HG03520 (cell line): ENCODE measurements around the gene HRH2.
"Not testable (repeated sequence)": the region's sequence is repeated elsewhere in the genome, so short reads cannot be mapped to it uniquely, and the experiment has no call there.

ENCODE experiments used
- ATAC-seq: cut with Tn5 transposase; IDR thresholded peaks from one replicate; pipeline ENCODE4 v1.9.1; 2021; ENCODE audit warnings: mild to moderate bottlenecking, moderate library complexity; ENCODE audit not compliant: unreplicated experiment

HRH2 gene

GRCh38 chr5:175642998-175643397 is 14.9 kb upstream of the HRH2 start:
- ATAC-seq: no peak

DNA sequence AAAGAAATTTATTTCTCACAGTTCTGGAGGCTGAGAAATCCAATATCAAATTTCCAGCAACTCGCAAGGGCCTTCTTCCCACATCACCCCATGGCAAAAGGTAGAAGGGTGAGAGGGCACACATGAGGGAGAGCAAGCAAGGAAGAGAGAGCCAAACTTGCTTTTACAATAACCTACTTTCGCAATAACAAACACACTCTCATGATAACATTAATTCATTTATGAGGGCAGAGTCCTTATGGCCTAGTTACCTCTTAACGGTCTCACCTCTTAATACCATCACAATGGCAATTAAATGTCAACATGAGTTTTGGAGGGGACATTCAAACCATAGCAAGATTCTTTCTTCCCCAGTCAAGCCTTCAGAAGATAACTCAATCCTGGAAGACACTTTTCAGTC is 11.6 kb upstream of the HRH2 start:
- ATAC-seq: no peak

GRCh38 chr5:175649967-175650366 is 7.9 kb upstream of the HRH2 start:
- no peak for ATAC-seq

- ATAC-seq: not testable (repeated sequence)
Observed at GRCh38 chr5:175650430-175651205, 7.3 kb upstream of the HRH2 start.

DNA sequence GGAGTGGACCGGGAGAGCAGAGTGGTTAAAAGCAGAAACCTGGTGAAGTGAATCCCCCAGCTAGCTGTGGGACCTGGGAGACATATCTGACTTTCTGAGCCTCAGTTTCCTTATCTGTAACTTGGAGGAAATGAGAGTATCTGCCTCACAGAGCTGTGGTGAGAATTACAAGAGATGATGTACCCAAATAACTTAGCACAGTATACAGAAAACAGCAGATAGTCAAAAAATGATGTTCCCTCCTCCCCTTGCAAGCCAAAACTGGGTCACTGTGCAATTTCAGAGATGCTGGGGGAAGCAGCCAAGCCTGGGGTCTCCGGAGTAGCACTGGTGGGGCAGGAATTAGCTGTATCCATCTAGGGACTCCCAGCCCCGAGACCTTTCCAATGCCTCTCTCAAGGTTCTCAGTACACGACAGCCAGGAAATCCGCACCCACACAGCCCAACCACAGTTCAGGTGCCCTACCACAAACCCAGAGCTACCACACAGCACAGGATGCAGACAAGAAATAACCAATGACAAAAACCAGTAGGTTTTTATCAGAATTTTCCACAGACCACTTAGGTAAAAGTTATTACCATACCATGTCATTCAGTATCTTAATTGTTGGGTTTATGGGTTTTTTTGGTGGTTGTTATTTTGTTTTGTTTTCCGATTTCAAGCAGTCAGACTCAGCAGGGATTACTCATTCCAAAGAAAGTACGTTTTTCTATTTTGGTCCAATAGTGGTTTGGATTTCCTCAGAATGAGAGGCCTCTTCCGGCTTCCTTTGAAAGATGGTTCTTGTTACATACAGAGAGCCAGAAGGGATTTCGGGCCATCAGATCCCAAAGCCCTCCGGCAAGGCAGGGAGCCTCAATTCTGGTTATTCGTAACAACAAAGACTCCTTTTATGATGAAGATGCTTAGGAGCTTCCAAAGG is 4.9 kb upstream of the HRH2 start:
- ATAC-seq: peak; percentile 48

- ATAC-seq: no peak
Observed at GRCh38 chr5:175653763-175654162, 4.1 kb upstream of the HRH2 start.

DNA sequence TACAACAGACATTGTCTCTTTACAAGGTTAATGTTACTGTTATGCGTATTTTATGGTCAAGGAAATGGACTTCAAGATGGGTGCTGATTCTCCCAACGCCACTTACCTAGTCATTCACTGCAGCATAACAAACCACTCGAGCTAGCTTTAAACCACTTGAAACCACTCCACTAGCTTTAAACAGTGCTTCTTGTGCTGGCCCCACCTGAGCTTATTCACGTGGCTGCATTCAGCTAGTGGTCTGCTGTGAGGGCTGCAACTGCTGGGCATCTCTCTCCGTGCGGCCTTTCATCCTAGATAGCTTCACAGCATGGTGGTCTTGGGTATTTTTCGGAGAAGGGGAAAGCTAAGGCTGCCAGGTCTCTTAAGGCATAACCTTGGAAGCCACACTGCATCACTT is 3.5 kb upstream of the HRH2 start:
- ATAC-seq: no peak

GRCh38 chr5:175654807-175655206 is 3.1 kb upstream of the HRH2 start:
- no peak for ATAC-seq

DNA sequence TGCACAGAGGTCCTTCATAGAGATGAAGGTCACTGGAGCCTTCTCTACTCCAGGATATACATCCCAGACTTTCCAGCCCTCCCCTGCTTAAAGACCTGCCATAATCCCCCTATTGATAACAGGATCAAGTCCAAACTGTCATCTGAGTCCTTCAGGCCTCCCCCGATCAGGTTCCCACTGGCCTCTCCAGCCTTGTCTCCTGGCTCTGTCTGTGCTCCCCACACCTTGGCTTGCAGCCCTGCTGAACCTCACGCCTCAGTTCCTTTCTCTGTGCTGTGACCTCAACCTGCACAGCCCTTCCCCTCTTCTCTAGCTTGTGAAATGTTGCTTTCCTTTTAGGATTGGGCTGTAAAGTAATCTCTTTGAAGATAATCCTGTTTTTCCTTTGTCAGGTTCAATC is 2.5 kb upstream of the HRH2 start:
- ATAC-seq: no peak

DNA sequence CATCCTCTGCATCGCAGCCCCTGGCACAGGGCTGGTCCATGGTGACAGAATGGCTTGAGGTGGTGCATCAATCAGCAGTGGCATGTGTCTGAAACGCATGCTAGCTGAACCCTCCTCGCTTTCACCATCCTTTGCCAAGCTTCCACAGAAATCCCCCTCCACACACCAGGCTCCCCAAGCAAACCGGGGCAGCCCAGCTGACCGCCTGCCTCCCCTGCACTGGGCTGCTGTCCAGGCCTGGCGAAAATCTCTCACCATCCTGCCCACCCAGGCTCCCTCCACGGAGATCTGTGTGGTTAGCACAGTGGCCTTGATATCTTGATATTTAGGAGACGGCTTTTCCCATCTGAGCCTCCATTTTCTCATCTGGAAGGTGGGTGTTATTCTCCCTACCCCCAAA is 905 bp upstream of the HRH2 start:
- ATAC-seq: no peak

- no peak for ATAC-seq
Observed at GRCh38 chr5:175658299-175659145, 651 bp downstream of the HRH2 start.

DNA sequence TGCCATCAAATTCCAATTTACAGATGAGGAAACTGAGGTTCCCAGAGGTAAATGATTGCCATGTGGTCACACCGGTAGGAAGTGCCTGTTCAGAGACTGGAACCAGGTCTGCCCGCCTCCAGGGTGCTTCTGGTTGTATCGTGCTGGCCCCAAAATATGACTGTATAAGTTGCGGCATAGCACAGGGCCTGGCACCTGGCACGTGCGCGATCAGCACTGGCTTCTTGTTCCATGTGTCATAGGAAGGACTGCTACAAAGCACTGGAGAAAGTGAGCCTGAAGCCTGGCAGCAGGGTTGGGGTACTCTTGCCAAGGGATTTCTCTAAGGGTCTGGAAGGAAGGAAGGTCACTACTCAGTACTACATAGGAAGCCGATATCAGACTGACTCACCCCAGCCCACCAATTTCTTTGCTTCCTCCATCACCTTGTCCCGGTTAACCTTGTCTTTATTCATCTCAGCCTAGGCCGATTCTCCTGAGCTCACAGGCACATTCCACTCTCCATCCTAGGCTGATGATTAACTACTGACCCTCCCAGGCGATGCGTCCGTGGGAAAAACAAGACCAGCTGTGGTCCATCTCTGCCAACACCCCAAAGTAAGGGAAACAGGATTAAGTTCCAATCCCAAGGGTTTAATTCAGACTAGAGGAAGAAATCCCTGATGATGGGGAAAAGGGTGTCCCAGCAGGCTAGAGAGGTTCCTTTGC is 1.8 kb downstream of the HRH2 start:
- no peak for ATAC-seq

GRCh38 chr5:175663186-175664184 is 5.6 kb downstream of the HRH2 start:
- no peak for ATAC-seq

DNA sequence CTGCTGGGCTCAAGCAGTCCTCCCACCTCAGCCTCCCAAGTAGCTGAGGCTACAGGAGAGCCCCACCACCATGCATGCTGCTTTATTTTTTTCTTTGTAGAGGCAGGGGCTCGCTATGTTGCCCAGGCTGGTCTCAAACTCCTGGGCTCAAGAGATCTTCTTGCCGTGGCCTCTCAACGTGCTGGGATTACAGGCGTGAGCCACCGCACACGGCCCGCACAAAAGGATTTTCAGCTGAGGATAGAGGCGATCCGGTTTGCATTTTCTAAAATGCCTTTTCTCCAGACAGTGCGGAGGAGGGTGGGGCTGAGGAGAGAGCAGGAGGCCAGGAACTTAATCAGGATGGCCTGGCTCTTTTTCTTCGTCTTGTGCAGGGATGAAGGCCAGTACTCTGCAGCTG is 6.9 kb downstream of the HRH2 start:
- no peak for ATAC-seq

DNA sequence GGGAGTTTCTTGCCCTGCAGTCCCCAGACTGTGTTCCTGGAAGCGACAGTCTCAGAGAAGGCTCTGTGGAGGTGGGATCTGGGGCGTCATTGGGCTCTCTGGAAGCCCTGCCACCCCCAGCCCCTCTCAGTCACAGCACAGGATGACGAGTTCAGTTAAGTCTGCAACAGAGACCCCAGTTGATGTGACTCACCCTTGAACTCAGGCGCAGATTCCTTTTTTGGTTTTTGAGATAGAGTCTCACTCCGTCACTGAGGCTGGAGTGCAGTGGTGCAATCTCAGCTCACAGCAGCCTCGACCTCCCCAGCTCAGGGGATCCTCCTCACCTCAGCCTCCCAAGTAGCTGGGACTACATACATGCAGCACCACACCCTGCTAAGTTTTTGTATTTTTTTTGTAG is 8.3 kb downstream of the HRH2 start:
- ATAC-seq: no peak

DNA sequence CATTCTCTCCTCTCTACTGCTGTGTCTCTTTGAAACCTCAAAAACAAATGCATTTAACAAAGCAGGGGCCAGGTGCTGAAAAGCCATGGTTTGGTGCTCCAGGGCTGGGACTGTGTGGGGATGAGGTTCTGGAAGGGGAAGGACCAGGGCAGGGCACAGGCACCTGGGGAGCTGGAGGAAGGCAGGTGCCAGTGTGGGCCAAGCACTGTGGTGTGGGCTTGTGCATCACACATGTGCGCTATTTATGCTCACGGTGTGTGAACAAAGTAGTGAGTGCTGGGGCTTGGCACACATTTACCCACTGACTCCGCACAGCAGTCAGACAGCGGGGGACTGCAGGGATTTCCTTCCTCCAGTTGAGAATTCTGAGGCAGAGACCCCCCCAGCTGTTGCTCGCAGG is 10.1 kb downstream of the HRH2 start:
- no peak for ATAC-seq

- ATAC-seq: no peak
Observed at GRCh38 chr5:175670372-175670771, 12.5 kb downstream of the HRH2 start.

- no peak for ATAC-seq
Observed at GRCh38 chr5:175671013-175671412, 13.1 kb downstream of the HRH2 start.

- no peak for ATAC-seq
Observed at GRCh38 chr5:175672976-175673648, 15.2 kb downstream of the HRH2 start.
